B cell (primary cell): ENCODE data around the gene GMPR2. TPM values are rescaled to one million over a fixed set of nuclear protein-coding genes. Genes with fewer than 3 reads are reported as not detected.

ENCODE experiments used
- ATAC-seq: fragments of 200-7000 bp; cut with Tn5 transposase; one replicate; pipeline ENCODE4 v1.10.0; 2021; ENCODE audit warnings: low read depth, mild to moderate bottlenecking, moderate number of reproducible peaks, moderate library complexity
- CTCF ChIA-PET: fragments of 350-600 bp; sonication (Branson Sonifier 250); formaldehyde crosslinking; loops from one replicate; lab custom pipeline; 2021; ENCODE audit warnings: antibody characterized with exemption, inconsistent platforms; lab: Charles Lee
- POLR2A ChIA-PET: fragments of 350-600 bp; sonication (Branson Sonifier 250); formaldehyde crosslinking; loops from one replicate; lab custom pipeline; 2021; ENCODE audit warnings: antibody characterized with exemption; lab: Charles Lee
- DNase-seq: peaks from one replicate; pipeline ENCODE4 v3.0.0; 2013
- H2AFZ ChIP-seq: 2 replicates; pipeline ENCODE4 v1.6.1; 2012; ENCODE audit warnings: mild to moderate bottlenecking, low read depth, low read length; ENCODE audit not compliant: insufficient read depth, poor library complexity, severe bottlenecking
- H3K27ac ChIP-seq, 2 donors: 1 replicate in 1 of 2; 2 replicates in 1 of 2; pipeline ENCODE4 v1.5.1; 2012 to 2013; ENCODE audit warnings: low read length in 2 of 2, mild to moderate bottlenecking in 2 of 2, moderate library complexity in 1 of 2
- H3K27me3 ChIP-seq, 4 experiments: fragments of 200-600 bp in 1 of 4; sonication (generic) in 1 of 4; replicated peaks in 1 of 4; 1 replicate in 2 of 4; 2 replicates in 2 of 4; pipeline versions ENCODE4 v1.6.1 to v1.7.0; 2013 to 2016; ENCODE audit warnings: low read length in 3 of 4, mild to moderate bottlenecking in 2 of 4, mixed read lengths in 1 of 4, moderate library complexity in 1 of 4; ENCODE audit not compliant: insufficient read depth in 4 of 4, control insufficient read depth in 3 of 4; ENCODE audit errors: control extremely low read depth in 1 of 4
- H3K36me3 ChIP-seq, 2 experiments: replicated peaks in 1 of 2; 1 replicate in 1 of 2; 2 replicates in 1 of 2; pipeline versions ENCODE4 v1.6.1 to v1.7.1; 2013; ENCODE audit warnings: low read length in 1 of 2; ENCODE audit not compliant: insufficient read depth in 2 of 2, control insufficient read depth in 1 of 2; ENCODE audit errors: control extremely low read depth in 1 of 2, extremely low read depth in 1 of 2
- H3K4me1 ChIP-seq, 2 donors: fragments of 200-600 bp in 1 of 2; sonication (generic) in 1 of 2; 1 replicate in 1 of 2; 2 replicates in 1 of 2; pipeline versions ENCODE4 v1.5.1 to v1.6.1; 2013 to 2017; ENCODE audit warnings: low read length in 2 of 2; ENCODE audit not compliant: control insufficient read depth in 2 of 2, insufficient read depth in 2 of 2
- H3K4me2 ChIP-seq: replicated peaks from 2 replicates; pipeline ENCODE3; 2012; ENCODE audit warnings: mild to moderate bottlenecking, low read depth, low read length; ENCODE audit not compliant: poor library complexity, severe bottlenecking
- H3K4me3 ChIP-seq, 5 experiments: fragments of 200-600 bp in 1 of 5; sonication (generic) in 1 of 5; 1 replicate in 3 of 5; 2 replicates in 2 of 5; pipeline versions ENCODE4 v1.5.1 to v1.7.0; 2011 to 2016; ENCODE audit warnings: low read length in 4 of 5, mild to moderate bottlenecking in 4 of 5, low read depth in 2 of 5, control low read depth in 1 of 5, moderate library complexity in 1 of 5; ENCODE audit not compliant: insufficient read depth in 1 of 5; ENCODE audit errors: control extremely low read depth in 1 of 5, extremely low read depth in 1 of 5
- H3K79me2 ChIP-seq: fragments of 200-600 bp; sonication (generic); one replicate; pipeline ENCODE4 v1.6.0; 2016; ENCODE audit warnings: low read length; ENCODE audit not compliant: control insufficient read depth, insufficient read depth
- H3K9ac ChIP-seq: fragments of 200-600 bp; sonication (generic); 2 replicates; pipeline ENCODE4 v1.6.1; 2017; ENCODE audit warnings: mild to moderate bottlenecking, low read length, moderate library complexity
- H3K9me3 ChIP-seq, 3 donors: one replicate each; pipeline versions ENCODE4 v1.6.1 to v1.7.1; 2013; ENCODE audit warnings: low read length in 2 of 3; ENCODE audit not compliant: control insufficient read depth in 2 of 3, insufficient read depth in 1 of 3; ENCODE audit errors: control extremely low read depth in 1 of 3
- H4K20me1 ChIP-seq: 2 replicates; pipeline ENCODE4 v1.6.0; 2012; ENCODE audit warnings: mild to moderate bottlenecking, low read length; ENCODE audit not compliant: insufficient read depth, control insufficient read depth, poor library complexity, severe bottlenecking
- H3K27ac Mint-ChIP-seq: one replicate; pipeline ENCODE4 v1.8.0; 2021; ENCODE audit warnings: mixed read lengths
- H3K27me3 Mint-ChIP-seq: one replicate; pipeline ENCODE4 v1.8.0; 2021; ENCODE audit warnings: mixed read lengths
- H3K4me1 Mint-ChIP-seq: one replicate; pipeline ENCODE4 v1.8.0; 2021; ENCODE audit warnings: mixed read lengths
- H3K4me3 Mint-ChIP-seq: one replicate; pipeline ENCODE4 v1.8.0; 2021; ENCODE audit warnings: mixed read lengths
- H3K9me3 Mint-ChIP-seq: one replicate; pipeline ENCODE4 v1.8.0; 2022; ENCODE audit warnings: mixed read lengths; ENCODE audit not compliant: insufficient read depth
- EZH2 ChIP-seq: IDR thresholded peaks from 2 replicates; pipeline ENCODE4 v1.6.1; 2012; ENCODE audit warnings: borderline replicate concordance, low read depth, mild to moderate bottlenecking, moderate library complexity, low read length; ENCODE audit not compliant: insufficient read depth, poor library complexity, severe bottlenecking
- WGBS: methylation state at CpG from one replicate; pipeline ENCODE4 v1.1.5; 2013; ENCODE audit warnings: missing lambda C conversion rate; ENCODE audit not compliant: insufficient coverage; 5-methylcytosine and 5-hydroxymethylcytosine counted together
- intact Hi-C: fragments of 100-400 bp; cut with micrococcal nuclease; formaldehyde crosslinking; loops from one replicate; pipeline ENCODE4 v1.10.0; 2022
- polyA plus RNA-seq: library from polyadenylated mRNA; depleted of rRNA; stranded (reverse); fragments of >200 nt; gene quantifications from 2 replicates; pipeline ENCODE4 v1.2.3, GENCODE V29; 2012
- total RNA-seq, 2 donors: library from RNA; stranded (reverse); fragments of 120-200 nt in 1 of 2; gene quantifications; 1 replicate in 1 of 2; 2 replicates in 1 of 2; pipeline versions ENCODE4 v1.2.3 to v1.2.4, GENCODE V29; 2013 to 2022
- TF ChIP-seq, protein P1 (sequence below): fragments of 200-600 bp; IDR thresholded peaks from one replicate; pipeline ENCODE4 v1.8.0; 2022; ENCODE audit warnings: antibody characterized with exemption, mild to moderate bottlenecking

Gene GMPR2
- total and polyA plus RNA-seq, 2 donors (not counting 1 experiment from before 2014, with no cell fraction given): 39.7 to 58.7 TPM

DNA sequence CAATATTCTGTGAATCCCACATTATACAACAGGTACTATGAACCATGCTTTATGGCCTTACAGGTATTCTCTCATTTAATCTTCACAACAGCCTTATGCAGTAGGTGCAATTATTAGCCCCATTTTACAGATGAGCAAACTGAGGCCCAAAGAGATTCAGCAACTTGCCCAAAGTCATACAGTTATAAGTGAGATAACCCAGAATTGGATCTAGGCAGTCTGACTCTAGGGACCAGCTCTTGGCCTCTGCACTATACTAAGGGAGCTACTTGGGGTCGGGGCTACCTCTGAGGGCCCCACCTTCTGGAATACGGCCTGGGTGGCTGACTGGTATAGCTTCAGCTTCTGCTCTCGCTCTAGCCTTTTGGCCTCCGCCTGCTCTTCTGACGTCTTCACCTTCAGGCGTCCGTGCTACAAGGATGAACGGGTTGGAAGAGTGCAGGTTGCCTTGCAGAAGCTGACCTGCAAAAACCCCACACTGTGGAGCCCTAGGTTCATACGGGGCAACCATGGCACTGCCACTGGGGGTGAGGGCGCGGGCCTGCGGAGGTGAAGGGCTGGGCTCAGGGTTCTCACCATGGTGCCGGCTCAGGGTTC is 37.9 kb downstream of the GMPR2 start:
- peaks cover 47% of the 10 kb centered on the region for H3K4me1 Mint-ChIP-seq
- WGBS: 21% methylated on average over 10 of the region's 13 CpGs
- DNase-seq (no peak), ATAC-seq (no peak)
- peak overlapping the region; percentile 94 for H3K4me3 Mint-ChIP-seq
- Histone ChIP-seq H3K4me1 (peaks cover 32 to 39% of the 10 kb centered on the region in 2 donors), H3K27me3 (no peaks in the 10 kb centered on the region), H3K4me2 (peak overlapping the region; percentile 86), H3K4me3 (peak overlapping the region; percentile 45 to 96 (median 93)), H3K9ac (peak overlapping the region; percentile 90), H2AFZ (peak overlapping the region; percentile 79), H3K9me3 (no peaks in the 10 kb centered on the region), H3K36me3 (peaks cover 0 to 33% of the 10 kb centered on the region in 2 experiments), H4K20me1 (no peaks in the 10 kb centered on the region), H3K79me2 (peaks cover 18% of the 10 kb centered on the region), H3K27ac (peak overlapping the region; percentile 90 to 97)
- no peaks in the 10 kb centered on the region for H3K27me3 Mint-ChIP-seq
- peak overlapping the region; percentile 94 for H3K27ac Mint-ChIP-seq
- ChIA-PET CTCF (interaction anchor here (1.0 to 4.2 kb wide), 22 partner anchors 9 to 178 kb away, joined by 3 to 40 read pairs (median 4); partner anchors contain the start of genes CHMP4A, CIDEB, IRF9 and LTB4R), POLR2A (interaction anchor here (0.6 to 2.9 kb wide), 17 partner anchors 10 to 710 kb away, joined by 3 to 51 read pairs (median 5); partner anchors contain the start of genes CBLN3, DHRS1, EMC9 and IPO4)
- intact Hi-C loops: loop anchor here (1.0 to 10.0 kb wide), 12 partner anchors 9 to 161 kb away; partner anchors contain the start of genes CHMP4A, DCAF11, EMC9 and GMPR2
- TF ChIP-seq EZH2: no peak
- TF ChIP-seq, protein P1, sequence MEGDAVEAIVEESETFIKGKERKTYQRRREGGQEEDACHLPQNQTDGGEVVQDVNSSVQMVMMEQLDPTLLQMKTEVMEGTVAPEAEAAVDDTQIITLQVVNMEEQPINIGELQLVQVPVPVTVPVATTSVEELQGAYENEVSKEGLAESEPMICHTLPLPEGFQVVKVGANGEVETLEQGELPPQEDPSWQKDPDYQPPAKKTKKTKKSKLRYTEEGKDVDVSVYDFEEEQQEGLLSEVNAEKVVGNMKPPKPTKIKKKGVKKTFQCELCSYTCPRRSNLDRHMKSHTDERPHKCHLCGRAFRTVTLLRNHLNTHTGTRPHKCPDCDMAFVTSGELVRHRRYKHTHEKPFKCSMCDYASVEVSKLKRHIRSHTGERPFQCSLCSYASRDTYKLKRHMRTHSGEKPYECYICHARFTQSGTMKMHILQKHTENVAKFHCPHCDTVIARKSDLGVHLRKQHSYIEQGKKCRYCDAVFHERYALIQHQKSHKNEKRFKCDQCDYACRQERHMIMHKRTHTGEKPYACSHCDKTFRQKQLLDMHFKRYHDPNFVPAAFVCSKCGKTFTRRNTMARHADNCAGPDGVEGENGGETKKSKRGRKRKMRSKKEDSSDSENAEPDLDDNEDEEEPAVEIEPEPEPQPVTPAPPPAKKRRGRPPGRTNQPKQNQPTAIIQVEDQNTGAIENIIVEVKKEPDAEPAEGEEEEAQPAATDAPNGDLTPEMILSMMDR: no peak
- no peaks in the 10 kb centered on the region for H3K9me3 Mint-ChIP-seq
